Chondrocyte (in vitro differentiated cells): ENCODE data around the gene SCARB2. TPM values are rescaled to one million over a fixed set of nuclear protein-coding genes. Genes with fewer than 3 reads are reported as not detected.
A peak's percentile ranks its signal among the peaks of the same experiment; 100 is the strongest.

Experiments
- DNase-seq: peaks from one replicate; pipeline ENCODE4 v3.0.0; 2021; ENCODE audit warnings: mixed read lengths, low spot score
- H3K27ac Mint-ChIP-seq: one replicate; pipeline ENCODE4 v1.8.0; 2021; ENCODE audit warnings: mild to moderate bottlenecking, moderate library complexity, mixed read lengths; ENCODE audit not compliant: unreplicated experiment
- H3K27me3 Mint-ChIP-seq: 2 replicates; pipeline ENCODE4 v1.8.0; 2021; ENCODE audit warnings: low read depth, mixed read lengths
- H3K36me3 Mint-ChIP-seq: 2 replicates; pipeline ENCODE4 v1.8.0; 2021; ENCODE audit warnings: low read depth, mixed read lengths
- H3K4me1 Mint-ChIP-seq: 2 replicates; pipeline ENCODE4 v1.8.0; 2021; ENCODE audit warnings: low read depth, mild to moderate bottlenecking, mixed read lengths
- H3K4me3 Mint-ChIP-seq: one replicate; pipeline ENCODE4 v1.8.0; 2021; ENCODE audit warnings: mild to moderate bottlenecking, moderate library complexity, mixed read lengths; ENCODE audit not compliant: unreplicated experiment
- H3K9me3 Mint-ChIP-seq: 2 replicates; pipeline ENCODE4 v1.8.0; 2021; ENCODE audit warnings: low read depth, mixed read lengths
- total RNA-seq: library from RNA; stranded (reverse); gene quantifications from 3 replicates; pipeline ENCODE4 v1.2.1, GENCODE V29; 2021
- TF ChIP-seq, protein P1 (sequence below): fragments of 200-600 bp; sonication (generic); IDR thresholded peaks from 2 replicates; pipeline ENCODE4 v1.5.0; 2021; ENCODE audit warnings: antibody characterized with exemption, mild to moderate bottlenecking, moderate library complexity

Gene SCARB2
- total RNA-seq, 1 donor from 2014 or later: 155 TPM

DNA sequence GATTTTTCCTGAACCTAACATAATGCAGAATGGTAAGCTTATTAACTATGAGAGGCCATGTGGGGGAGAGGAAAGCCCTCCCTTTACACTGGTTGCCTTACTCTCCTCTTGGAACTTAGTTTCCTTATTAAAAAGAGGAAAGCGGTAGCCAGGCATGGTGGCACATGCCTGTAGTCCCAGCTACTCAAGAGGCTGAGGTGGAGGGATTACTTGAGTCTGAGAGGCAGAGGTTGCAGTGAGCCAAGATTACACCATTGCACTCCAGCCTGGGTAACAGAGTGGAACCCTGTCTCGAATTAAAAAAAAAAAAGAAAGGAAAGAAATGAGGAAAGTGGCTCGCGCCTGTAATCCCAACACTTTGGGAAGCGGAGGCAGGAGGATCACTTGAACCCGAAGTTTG, 39.9 kb upstream of the SCARB2 start:
- peaks cover 31% of the 10 kb centered on the region for H3K27me3 Mint-ChIP-seq
- TF ChIP-seq, protein P1, sequence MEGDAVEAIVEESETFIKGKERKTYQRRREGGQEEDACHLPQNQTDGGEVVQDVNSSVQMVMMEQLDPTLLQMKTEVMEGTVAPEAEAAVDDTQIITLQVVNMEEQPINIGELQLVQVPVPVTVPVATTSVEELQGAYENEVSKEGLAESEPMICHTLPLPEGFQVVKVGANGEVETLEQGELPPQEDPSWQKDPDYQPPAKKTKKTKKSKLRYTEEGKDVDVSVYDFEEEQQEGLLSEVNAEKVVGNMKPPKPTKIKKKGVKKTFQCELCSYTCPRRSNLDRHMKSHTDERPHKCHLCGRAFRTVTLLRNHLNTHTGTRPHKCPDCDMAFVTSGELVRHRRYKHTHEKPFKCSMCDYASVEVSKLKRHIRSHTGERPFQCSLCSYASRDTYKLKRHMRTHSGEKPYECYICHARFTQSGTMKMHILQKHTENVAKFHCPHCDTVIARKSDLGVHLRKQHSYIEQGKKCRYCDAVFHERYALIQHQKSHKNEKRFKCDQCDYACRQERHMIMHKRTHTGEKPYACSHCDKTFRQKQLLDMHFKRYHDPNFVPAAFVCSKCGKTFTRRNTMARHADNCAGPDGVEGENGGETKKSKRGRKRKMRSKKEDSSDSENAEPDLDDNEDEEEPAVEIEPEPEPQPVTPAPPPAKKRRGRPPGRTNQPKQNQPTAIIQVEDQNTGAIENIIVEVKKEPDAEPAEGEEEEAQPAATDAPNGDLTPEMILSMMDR: no peak
- no peak overlapping the region for H3K4me3 Mint-ChIP-seq
- H3K36me3 Mint-ChIP-seq: no peaks in the 10 kb centered on the region
- no peak overlapping the region for H3K27ac Mint-ChIP-seq
- no peaks in the 10 kb centered on the region for H3K9me3 Mint-ChIP-seq
- H3K4me1 Mint-ChIP-seq: peaks cover 7% of the 10 kb centered on the region
- DNase-seq: no peak

DNA sequence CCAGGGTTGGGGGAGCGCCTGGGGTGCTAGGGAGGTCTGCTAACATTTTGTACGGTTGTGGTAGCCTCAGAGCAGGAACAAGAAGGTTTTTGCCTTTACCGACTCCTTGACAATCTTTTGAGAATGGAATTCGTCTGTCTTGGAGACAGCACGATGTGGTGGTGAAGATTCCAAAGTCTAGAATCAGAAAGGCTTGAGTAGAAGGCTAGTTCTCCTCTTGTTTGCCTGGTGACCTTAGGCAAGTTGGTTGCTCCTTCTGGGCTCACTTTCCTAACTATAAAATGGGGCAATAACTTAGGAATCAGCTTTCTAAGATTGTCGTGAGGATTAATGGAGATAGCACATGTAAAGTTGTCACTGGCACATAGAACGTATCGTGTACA, 38.6 kb upstream of the SCARB2 start:
- Mint-ChIP-seq H3K36me3 (no peaks in the 10 kb centered on the region), H3K27ac (no peak overlapping the region), H3K4me3 (peak overlapping the region; percentile 90), H3K9me3 (no peaks in the 10 kb centered on the region), H3K27me3 (peaks cover 37% of the 10 kb centered on the region), H3K4me1 (peaks cover 7% of the 10 kb centered on the region)
- DNase-seq: no peak
- TF ChIP-seq, protein P1: no peak

DNA sequence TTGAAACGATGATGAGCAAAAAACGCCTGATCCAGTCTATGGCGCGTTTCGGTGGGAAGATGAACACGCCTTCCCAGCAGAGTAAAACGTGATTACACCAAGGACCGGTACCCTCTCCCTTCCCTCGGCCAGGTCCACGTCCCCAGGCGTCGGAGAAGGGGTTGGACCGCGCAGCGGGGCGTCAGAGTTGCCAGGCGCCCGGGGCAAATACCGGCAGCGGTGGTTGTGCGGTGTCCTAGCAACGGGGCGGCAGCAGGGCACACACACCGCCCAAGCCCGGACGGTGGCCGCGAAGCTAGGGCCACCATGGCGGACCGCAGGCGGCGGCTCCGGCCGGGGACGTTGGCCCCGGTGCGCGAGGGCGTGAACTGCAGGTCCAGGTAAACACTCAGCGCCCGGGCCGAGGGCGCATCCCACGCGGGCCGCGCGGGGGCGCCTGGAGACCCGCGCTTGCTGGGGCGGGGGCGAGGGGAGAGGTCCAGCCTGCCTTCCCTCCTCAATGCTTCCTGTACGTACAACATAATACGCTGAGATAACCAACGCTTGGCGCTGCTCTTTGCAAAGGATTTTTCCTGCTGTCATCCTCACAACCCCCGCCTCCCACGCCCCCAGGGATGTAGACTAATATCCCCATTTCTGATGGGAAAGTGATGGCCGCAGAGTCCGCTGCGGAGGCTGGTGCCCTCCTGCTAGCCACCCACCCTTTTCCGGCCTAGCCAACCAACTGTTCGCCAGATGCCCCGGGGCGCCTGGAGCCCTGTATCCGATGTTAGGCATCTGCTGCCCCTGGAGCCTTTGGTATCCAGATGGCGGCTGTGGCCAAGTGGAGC, 38.0 kb upstream of the SCARB2 start, which contains the start of gene FAM47E:
FAM47E (plus strand) TSS at position 281 of the 830 bp plus-strand sequence; CDS start at position 307, 26 bp downstream.
- H3K4me1 Mint-ChIP-seq: peaks cover 7% of the 10 kb centered on the region
- H3K27me3 Mint-ChIP-seq: peaks cover 39% of the 10 kb centered on the region
- peak within 1 kb of the TSS; percentile 83 for H3K27ac Mint-ChIP-seq

GRCh38 chr4:76250962-76251361, 37.3 kb upstream of the SCARB2 start:
- peak overlapping the region; percentile 83 for H3K27ac Mint-ChIP-seq
- peak overlapping the region; percentile 90 for H3K4me3 Mint-ChIP-seq
- H3K4me1 Mint-ChIP-seq: peaks cover 7% of the 10 kb centered on the region
- TF ChIP-seq, protein P1: no peak
- H3K9me3 Mint-ChIP-seq: no peaks in the 10 kb centered on the region
- H3K36me3 Mint-ChIP-seq: no peaks in the 10 kb centered on the region
- H3K27me3 Mint-ChIP-seq: peaks cover 44% of the 10 kb centered on the region
- DNase-seq: no peak

More for the DNA sequence above, 38.0 kb upstream of the SCARB2 start, which contains the start of gene FAM47E:
- TF ChIP-seq, protein P1: peak; percentile 78
- Mint-ChIP-seq H3K4me3 (peak within 1 kb of the TSS; percentile 90), H3K9me3 (no peaks in the 10 kb centered on the region), H3K36me3 (no peaks in the 10 kb centered on the region)
- DNase-seq: peak; percentile 94

DNA sequence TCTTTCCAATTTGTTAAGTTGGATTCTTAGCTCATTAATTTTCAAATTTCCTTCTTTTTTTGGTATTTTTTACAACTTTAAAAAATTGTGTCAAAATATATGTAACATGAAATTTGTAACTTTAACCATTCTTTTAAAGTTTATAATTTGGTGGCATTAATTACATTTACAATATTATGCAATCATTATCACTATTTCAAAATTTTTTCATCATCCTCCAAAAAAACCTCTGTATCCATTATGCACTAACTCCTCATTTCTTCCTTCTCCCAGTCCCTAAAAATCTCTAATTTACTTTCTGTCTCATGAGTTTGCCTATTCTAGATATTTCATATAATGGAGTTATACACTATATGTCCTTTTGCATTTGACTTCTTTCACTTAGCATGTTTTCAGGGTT, 33.2 kb upstream of the SCARB2 start:
- Mint-ChIP-seq H3K9me3 (no peaks in the 10 kb centered on the region), H3K36me3 (no peaks in the 10 kb centered on the region), H3K27me3 (peaks cover 54% of the 10 kb centered on the region), H3K4me1 (peaks cover 7% of the 10 kb centered on the region), H3K27ac (no peak overlapping the region), H3K4me3 (no peak overlapping the region)
- TF ChIP-seq, protein P1: no peak
- DNase-seq: no peak
